SU-DHL-6 (cell line): ENCODE data around the gene ZDHHC13.

Source experiments
- H2AFZ ChIP-seq: fragments of 200-600 bp; sonication (generic); 2 replicates; pipeline ENCODE4 v1.6.1; 2014; ENCODE audit warnings: low read depth, mild to moderate bottlenecking, moderate library complexity, mixed read lengths, antibody characterized with exemption, low read length; ENCODE audit not compliant: severe bottlenecking
- H3F3A ChIP-seq: fragments of 200-600 bp; shearing (Covaris generic); 2 replicates; pipeline ENCODE4 v1.6.0; 2016; ENCODE audit warnings: antibody characterized with exemption, mild to moderate bottlenecking; ENCODE audit not compliant: insufficient read depth
- H3K27ac ChIP-seq: fragments of 200-600 bp; sonication (generic); 2 replicates; pipeline ENCODE4 v1.5.1; 2016; ENCODE audit warnings: low read depth, mild to moderate bottlenecking, low read length, moderate library complexity, mixed read lengths
- H3K27me3 ChIP-seq: fragments of 200-600 bp; sonication (generic), shearing (Covaris generic); 2 replicates; pipeline ENCODE4 v1.6.0; 2014; ENCODE audit warnings: mild to moderate bottlenecking, low read length
- H3K36me3 ChIP-seq: fragments of 200-600 bp; sonication (generic); 2 replicates; pipeline ENCODE4 v1.6.1; 2014; ENCODE audit warnings: mild to moderate bottlenecking, low read length, mixed read lengths
- H3K4me2 ChIP-seq: fragments of 300-600, 200-600 bp; shearing (Covaris generic), sonication (generic); 2 replicates; pipeline ENCODE4 v1.6.0; 2014; ENCODE audit warnings: low read length, low read depth, mild to moderate bottlenecking; ENCODE audit not compliant: poor library complexity, severe bottlenecking
- H3K4me3 ChIP-seq: fragments of 200-600 bp; sonication (generic); 2 replicates; pipeline ENCODE4 v1.5.1; 2014; ENCODE audit warnings: antibody characterized with exemption, low read length, mild to moderate bottlenecking, mixed read lengths; ENCODE audit not compliant: insufficient read depth, poor library complexity, severe bottlenecking
- H3K79me2 ChIP-seq: fragments of 200-600 bp; sonication (generic); 2 replicates; pipeline ENCODE4 v1.6.1; 2014; ENCODE audit warnings: mild to moderate bottlenecking, low read length, moderate library complexity; ENCODE audit not compliant: insufficient read depth
- H3K9ac ChIP-seq: fragments of 200-600 bp; sonication (generic); 2 replicates; pipeline ENCODE4 v1.7.0; 2014; ENCODE audit warnings: mild to moderate bottlenecking, low read length
- H3K9me2 ChIP-seq: fragments of 200-600 bp; sonication (generic); replicated peaks from 2 replicates; pipeline ENCODE4 v1.6.1; 2014; ENCODE audit warnings: low read length; ENCODE audit not compliant: insufficient read depth
- H3K9me3 ChIP-seq: fragments of 200-600 bp; sonication (generic); 2 replicates; pipeline ENCODE4 v1.6.1; 2014; ENCODE audit warnings: low read length, mixed read lengths; ENCODE audit not compliant: insufficient read depth
- H4K20me1 ChIP-seq: fragments of 200-600 bp; sonication (generic); 2 replicates; pipeline ENCODE4 v1.6.1; 2014; ENCODE audit warnings: low read depth, mild to moderate bottlenecking, antibody characterized with exemption, low read length, moderate library complexity, mixed read lengths
- EZH2phosphoT487 ChIP-seq: fragments of 200-600 bp; sonication (generic), shearing (Covaris generic); conservative IDR thresholded peaks from 2 replicates; pipeline ENCODE4 v1.6.1; 2018; ENCODE audit warnings: mild to moderate bottlenecking, antibody characterized with exemption, low read length, moderate library complexity, mixed read lengths
- TF ChIP-seq, protein P1 (sequence below): fragments of 200-600 bp; sonication (generic); IDR thresholded peaks from one replicate; pipeline ENCODE4 v1.5.1; 2017; ENCODE audit warnings: antibody characterized with exemption, mild to moderate bottlenecking, low read length, moderate library complexity; ENCODE audit not compliant: insufficient read depth, poor library complexity, severe bottlenecking

Gene ZDHHC13

DNA sequence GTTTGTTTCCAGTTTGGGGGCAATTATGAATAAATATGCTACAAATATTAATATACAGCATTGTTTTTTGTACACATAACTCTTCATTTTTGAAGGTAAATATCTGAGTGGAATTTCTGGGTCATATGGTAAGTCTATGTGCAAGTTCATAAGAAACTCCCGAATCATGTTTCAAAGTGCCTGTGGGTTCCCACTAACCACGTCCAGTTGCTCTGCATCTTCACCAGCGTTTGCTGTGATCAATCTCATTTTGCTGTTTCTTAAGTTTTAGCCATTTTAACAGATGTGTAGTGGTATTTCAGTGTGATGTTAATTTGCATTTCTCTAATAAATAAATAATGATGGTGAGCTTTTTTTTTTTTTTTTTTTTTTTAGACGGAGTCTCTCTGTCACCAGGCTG lies 99.1 kb downstream of the ZDHHC13 start:
- H3K9ac ChIP-seq = no peak overlapping the region
- H3K27ac ChIP-seq = no peak overlapping the region
- no peaks in the 10 kb centered on the region for H3K9me3 ChIP-seq
- no peak overlapping the region for H3K4me2 ChIP-seq
- H3K27me3 ChIP-seq = 0 out of 2 replicates have a peak, but pooled peaks cover 3% of the 10 kb centered on the region
- H3K9me2 ChIP-seq = no peaks in the 10 kb centered on the region
- H2AFZ ChIP-seq = no peak overlapping the region
- H3F3A ChIP-seq = peaks cover 9% of the 10 kb centered on the region
- no peaks in the 10 kb centered on the region for H4K20me1 ChIP-seq
- TF ChIP-seq, protein P1, sequence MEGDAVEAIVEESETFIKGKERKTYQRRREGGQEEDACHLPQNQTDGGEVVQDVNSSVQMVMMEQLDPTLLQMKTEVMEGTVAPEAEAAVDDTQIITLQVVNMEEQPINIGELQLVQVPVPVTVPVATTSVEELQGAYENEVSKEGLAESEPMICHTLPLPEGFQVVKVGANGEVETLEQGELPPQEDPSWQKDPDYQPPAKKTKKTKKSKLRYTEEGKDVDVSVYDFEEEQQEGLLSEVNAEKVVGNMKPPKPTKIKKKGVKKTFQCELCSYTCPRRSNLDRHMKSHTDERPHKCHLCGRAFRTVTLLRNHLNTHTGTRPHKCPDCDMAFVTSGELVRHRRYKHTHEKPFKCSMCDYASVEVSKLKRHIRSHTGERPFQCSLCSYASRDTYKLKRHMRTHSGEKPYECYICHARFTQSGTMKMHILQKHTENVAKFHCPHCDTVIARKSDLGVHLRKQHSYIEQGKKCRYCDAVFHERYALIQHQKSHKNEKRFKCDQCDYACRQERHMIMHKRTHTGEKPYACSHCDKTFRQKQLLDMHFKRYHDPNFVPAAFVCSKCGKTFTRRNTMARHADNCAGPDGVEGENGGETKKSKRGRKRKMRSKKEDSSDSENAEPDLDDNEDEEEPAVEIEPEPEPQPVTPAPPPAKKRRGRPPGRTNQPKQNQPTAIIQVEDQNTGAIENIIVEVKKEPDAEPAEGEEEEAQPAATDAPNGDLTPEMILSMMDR = no peak
- TF ChIP-seq EZH2phosphoT487 = no peak
- no peaks in the 10 kb centered on the region for H3K79me2 ChIP-seq
- H3K36me3 ChIP-seq = no peaks in the 10 kb centered on the region
- no peak overlapping the region for H3K4me3 ChIP-seq

GRCh38 chr11:19216709-19217374 lies 99.9 kb downstream of the ZDHHC13 start:
- Histone ChIP-seq H3K36me3 (no peaks in the 10 kb centered on the region), H3K9me3 (no peaks in the 10 kb centered on the region), H2AFZ (no peak overlapping the region), H3K9ac (no peak overlapping the region), H3K4me3 (no peak overlapping the region), H3K4me2 (no peak overlapping the region), H3K27ac (no peak overlapping the region), H3K79me2 (no peaks in the 10 kb centered on the region), H3K27me3 (0 out of 2 replicates have a peak, but pooled peaks cover 3% of the 10 kb centered on the region), H3K9me2 (no peaks in the 10 kb centered on the region), H3F3A (peaks cover 13% of the 10 kb centered on the region), H4K20me1 (no peaks in the 10 kb centered on the region)
- TF ChIP-seq, protein P1 = no peak
- no peak for TF ChIP-seq EZH2phosphoT487

GRCh38 chr11:19218216-19218615 lies 101.2 kb downstream of the ZDHHC13 start:
- H2AFZ ChIP-seq = no peak overlapping the region
- no peak overlapping the region for H3K27ac ChIP-seq
- H3K9me2 ChIP-seq = no peaks in the 10 kb centered on the region
- no peaks in the 10 kb centered on the region for H4K20me1 ChIP-seq
- H3K36me3 ChIP-seq = no peaks in the 10 kb centered on the region
- H3F3A ChIP-seq = peaks cover 24% of the 10 kb centered on the region
- H3K4me3 ChIP-seq = no peak overlapping the region
- no peak overlapping the region for H3K9ac ChIP-seq
- no peaks in the 10 kb centered on the region for H3K9me3 ChIP-seq
- H3K4me2 ChIP-seq = no peak overlapping the region
- 0 out of 2 replicates have a peak, but pooled peaks cover 3% of the 10 kb centered on the region for H3K27me3 ChIP-seq
- H3K79me2 ChIP-seq = no peaks in the 10 kb centered on the region
- no peak for TF ChIP-seq EZH2phosphoT487
- TF ChIP-seq, protein P1 = no peak
